IPS DF 19.7 (cell line): ENCODE data around the gene SUSD1.
A peak's percentile ranks its signal among the peaks of the same experiment; 100 is the strongest.
"Not testable (repeated sequence)": the region's sequence is repeated elsewhere in the genome, so short reads cannot be mapped to it uniquely, and the experiment has no call there.

Experiments used
- DNase-seq: peaks from one replicate; pipeline ENCODE4 v3.0.0-alpha.2; 2013; ENCODE audit warnings: low read depth, low spot score

SUSD1 gene

DNA sequence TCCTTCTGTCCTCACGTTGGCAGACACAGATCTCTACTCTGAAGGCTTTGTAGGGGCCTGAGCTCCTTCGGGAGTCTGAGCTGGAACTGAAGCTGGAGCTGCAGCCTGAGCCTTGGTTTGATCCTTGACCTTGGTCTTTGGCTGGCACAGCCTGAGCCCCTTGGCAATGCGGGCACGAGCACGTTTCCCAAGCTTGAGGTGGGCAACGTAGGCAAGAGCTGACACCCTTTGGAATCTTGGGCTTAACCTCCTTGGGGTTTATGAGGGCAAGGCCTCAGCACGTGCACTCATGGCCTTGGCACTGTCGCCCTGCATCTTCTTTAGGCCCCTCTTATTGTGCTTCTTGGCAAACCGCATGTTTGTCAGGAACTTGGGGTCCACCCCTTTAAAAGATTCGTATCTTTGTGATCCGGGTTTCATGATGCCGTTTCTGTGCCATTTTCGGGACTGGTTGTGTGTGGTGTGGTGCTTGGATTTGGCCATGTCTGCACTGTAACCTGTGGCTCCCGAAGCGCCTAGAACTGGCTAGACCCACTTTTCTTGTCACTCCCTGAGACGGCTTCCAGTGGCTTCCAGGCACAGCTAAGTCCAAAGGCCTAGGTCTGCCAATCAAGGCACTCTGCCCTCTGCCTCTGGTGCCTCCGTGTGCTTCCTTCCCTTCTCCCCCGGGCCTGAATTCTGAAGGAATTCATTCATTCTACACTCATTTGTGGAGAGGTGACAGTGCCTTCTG lies 1.4 kb downstream of the SUSD1 start:
- no peak for DNase-seq

DNA sequence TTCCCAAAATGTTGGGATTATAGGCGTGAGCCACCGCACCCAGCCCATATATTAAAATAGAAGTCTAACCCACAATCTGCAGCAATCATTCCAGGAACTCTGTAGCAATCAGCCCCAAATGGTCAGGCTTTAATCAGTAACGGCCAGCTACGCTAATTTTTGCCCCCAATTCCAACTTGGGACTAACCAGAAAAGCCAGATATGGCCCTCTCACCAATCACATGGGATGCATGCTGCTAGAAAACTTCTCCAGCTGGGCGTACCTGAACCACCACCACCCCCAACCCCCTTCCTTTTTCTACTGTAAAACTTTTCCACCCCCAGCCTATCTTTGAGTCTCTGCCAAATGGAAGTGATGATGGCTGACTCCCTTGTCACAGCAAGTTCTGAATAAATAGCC lies 4.1 kb downstream of the SUSD1 start:
- DNase-seq = no peak

DNA sequence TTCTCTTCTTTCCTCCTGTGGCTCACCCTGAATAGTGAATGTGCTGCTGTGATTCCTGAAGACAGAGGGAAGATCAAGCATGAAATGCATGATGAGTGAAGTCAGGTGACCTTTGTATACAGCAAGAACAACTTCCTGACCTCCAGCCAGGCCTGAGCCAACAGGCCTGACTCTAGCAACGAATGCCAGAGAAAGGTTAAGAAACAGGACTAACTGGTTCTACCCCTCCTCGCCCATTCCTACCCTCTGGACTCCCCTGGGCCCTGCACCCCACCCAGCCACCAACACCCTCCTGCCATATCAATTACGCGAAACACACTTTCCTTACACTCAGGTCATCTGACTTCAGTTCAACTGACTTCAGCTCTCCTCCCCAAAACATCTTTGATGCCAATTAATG lies 4.9 kb downstream of the SUSD1 start:
- DNase-seq = no peak

DNA sequence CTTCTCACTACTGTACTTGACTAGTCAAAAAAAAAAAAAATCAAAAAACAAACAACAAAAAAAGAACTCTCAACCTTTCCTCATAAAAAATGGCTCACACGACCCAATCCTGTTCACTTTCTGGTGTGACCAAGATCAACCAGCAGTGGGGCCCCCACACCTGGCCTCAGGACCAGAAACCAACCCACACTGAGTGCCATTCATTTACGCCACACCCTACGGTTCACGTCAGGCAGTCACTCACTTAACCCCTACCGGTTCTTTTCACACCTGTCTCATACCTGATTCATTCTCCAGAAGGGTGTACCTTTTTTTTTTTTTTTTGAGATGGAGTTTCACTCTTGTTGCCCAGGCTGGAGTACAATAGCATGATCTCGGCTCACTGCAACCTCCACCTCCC lies 5.7 kb downstream of the SUSD1 start:
- no peak for DNase-seq

DNA sequence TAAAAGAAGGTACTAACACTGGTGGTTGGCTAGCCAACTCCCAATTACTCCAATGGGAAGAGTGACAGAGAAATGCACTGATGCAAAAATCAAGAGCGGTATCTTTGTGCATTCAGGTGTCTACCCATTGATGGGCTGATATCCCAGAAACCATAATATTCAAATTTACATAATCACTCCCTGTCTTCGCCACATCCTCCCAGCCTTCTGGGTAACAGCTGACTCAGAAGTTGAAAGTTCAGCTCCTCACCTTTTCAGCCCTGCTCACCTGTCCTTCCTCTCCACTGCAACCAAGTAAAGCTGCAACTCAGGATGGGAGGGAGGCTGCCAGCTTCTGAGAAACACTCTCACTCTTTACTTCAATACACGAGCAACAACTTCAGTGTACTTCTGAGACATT lies 6.9 kb downstream of the SUSD1 start:
- DNase-seq = no peak

DNA sequence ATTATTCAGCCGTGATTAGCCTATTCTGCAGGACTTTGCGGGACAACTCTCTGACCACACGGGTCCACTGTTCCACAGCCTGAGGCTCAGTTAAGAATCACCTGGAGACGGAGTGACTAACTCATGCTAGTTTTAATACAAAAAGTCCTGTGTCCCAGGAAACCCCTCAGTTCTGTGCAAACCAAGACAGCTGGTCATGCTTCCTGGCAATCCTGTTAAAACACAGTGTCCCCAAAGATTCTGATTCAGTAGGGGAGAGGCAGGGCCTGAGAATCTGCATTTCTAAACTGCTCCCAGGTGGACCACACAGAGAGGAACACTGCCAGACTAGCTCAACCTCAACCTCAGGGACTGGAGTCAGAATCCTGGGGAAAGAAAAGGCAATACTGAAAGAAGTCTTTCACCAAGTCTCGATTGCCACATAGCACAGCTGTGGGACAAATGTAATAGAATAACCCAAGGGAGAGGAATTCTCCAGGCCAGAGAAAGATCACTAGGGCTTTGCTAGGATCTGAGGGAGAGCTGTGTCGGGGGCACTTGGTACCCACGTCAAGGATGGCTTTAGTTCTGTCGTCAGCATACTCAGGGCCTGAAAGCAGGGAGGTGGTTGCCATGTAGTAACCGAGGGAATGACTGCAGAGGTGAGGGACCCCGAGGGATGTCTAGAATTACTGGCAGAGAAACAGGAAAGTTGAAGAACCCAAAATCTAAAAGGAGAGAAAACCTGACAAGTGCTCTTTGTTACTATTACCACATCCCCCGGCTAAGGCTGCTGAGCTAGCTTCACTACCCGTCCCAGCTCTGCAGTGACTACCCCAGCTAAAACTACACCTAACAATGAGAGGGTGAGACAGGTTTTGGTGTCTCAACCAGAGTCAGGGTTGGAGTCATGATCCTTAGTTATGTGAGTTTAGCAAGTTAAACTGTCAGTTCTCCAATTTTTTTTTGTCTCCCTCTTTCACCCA lies 8.6 kb downstream of the SUSD1 start:
- DNase-seq = no peak

DNA sequence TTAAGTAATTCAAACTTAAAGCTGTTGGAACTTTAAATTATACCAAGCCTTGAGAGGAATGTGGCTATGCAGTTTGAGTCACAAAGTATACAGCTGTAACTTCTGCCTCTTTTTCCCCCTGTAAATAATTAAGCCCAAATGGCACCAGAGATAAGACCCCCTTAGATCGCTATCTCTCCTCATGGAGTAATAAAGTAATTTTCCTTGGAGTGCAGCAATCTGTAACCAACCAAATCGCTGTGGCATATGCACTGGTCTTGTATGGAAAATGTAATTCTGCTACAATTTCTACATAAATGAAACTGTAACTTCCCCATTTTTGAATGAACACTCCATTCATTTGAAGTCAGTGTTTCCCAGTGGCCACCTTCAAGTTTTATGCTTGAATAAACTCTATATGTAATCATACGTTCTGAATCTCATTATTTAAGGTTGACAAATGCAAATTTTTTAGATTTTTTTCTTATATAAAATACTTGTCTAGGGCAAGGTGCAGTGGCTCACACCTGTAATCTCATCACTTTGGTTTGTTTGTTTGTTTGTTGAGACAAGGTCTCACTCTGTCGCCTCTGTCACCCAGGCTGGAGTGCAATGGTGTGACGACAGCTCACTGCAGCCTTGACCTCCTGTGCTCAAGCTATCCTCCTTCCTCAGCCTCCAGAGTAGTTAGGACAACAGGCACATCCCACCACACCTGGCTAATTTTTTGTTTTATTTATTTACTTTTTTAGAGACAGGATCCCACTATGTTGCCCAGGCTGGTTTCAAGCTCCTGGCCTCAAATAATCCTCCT lies 12.3 kb downstream of the SUSD1 start:
- no peak for DNase-seq

DNA sequence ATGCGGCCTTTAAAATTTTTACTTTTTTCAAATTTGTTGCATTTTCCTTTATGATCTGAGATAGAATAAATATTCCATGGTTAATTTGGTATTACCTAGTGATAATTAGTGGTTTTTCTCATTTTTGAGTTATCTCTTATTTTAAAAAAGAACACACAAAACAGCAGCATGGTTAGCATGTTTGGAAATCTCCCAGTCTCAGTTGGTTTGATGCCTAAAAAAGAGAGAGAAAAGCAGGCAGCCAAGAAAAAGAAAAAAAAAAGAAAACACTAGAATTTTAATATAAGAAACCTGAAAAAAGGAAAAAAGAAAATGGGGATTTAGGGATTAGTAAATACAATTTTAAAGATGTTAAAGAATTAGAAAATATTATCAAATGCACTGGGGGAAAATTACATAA lies 15.3 kb downstream of the SUSD1 start:
- no peak for DNase-seq

DNA sequence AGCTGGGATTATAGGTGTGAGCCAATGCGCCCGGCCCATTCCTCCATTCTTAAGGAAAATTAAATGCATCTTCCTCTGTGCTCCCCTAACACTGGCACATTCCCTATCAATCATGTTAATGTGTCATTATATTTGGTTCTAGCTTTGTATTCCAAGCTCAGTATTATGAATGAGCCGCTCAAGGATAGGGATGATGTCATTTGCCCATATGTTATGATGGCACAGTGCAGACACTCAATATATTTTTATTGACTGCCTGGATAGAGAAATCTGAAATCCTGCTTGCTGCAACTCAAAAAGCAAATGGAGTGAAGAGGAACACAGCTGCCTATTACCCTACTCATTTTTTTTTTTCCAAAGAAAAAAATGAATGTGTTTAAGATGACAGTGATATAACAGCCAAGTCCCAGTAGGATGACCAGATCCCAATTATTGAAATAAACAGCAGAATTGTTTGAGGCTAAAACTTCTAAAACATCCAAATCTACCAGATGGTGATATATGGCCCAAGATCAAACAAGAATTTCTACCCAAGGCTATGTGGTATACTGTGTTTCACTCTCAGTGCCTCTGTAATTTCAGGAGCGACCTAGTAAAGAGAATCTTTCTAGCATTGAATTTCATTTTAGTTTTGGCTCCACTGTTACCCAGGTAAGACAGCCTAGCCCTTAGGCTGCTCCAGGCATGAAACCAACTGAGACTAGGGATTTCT lies 16.3 kb downstream of the SUSD1 start:
- DNase-seq = no peak

DNA sequence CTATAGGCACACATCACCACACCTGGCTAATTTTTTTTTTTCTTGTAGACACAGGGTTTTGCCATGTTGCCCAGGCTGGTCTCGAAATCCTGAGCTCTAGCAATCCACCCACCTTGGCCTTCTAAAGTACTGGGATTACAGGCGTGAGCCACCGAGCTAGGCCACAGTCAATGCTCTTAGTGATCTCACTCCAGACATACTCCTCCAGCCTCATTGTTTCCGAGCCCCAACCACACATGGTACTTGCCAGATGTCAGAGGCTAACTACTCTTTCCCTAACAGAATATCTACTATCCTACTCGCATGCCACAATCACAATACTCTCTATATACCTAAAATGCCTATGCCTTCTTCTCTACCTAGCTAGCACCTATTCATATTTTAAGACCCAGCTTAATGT lies 17.1 kb downstream of the SUSD1 start:
- no peak for DNase-seq

DNA sequence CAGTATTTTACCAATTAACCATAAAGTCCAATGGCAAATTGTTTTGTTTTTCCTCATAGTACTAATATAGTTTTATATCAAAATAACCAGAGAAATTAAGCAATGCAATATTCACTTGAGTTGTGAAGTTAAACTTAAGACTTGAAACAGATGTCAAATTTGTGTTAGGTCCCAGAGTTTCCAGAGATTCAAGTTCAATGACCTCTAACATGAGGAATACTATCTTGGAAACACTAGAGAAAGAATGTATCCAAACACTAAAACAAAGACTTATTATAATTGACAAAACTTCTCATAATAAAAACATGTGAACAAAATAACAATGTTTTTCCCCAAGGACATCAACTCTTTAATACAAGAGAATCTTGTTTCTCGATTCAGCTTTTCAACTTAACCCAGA lies 18.0 kb downstream of the SUSD1 start:
- DNase-seq = no peak

DNA sequence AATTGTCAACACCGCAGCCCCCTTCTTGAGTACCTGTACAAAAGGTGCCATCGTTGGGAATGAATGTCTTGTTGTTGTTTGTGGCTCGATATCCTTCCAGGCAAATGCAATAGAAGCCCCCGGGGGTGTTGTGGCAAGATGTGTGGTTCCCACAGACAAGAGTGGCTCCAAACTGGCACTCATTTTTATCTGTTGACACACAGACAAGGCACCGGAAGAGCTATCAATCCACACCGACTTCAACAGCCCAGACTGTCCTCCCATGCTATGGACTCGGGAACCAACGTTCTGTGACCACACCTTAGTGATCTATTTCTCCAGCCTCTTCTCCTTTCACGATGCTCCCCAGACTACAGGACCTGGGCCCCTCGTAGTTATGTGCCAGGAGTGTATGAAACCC lies 25.9 kb downstream of the SUSD1 start:
- DNase-seq = no peak

DNA sequence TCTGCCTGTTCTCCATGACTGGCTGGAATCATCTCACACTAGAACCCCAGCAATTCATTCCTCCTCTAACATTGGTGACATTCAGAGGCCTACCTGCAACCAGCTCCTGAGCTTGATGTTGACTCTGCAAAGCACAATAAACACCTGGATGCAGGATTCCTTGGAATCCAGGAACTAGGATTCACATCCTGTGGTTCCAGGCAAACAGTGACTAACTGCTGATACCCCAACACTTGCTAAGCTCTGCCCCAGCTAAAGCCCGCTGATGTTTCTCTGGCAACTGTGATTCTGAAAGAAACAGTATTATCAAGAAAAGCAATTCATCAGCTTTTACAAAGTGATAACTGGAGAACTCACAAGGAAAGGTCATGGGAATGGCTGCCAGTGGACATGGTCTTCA lies 29.2 kb downstream of the SUSD1 start:
- DNase-seq = peak; percentile 40

DNA sequence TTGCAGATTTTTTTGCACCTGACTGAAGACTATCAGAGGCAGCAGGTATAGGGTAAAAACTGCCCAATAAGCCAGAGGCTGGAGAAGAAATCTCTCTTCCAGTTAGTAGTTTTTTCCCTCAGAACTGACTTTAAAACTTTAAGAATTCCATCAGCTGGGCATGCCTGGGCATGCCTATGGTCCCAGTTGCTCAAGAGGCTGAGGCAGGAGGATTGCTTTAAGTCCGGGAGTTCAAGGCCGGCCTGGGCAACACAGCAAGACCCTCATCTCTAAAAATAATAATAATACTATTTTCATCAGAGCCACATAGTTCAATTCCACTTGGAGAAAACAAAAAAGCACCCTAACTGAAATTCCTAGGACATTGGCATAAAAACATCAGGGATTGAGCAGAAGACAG lies 30.3 kb downstream of the SUSD1 start:
- no peak for DNase-seq

DNA sequence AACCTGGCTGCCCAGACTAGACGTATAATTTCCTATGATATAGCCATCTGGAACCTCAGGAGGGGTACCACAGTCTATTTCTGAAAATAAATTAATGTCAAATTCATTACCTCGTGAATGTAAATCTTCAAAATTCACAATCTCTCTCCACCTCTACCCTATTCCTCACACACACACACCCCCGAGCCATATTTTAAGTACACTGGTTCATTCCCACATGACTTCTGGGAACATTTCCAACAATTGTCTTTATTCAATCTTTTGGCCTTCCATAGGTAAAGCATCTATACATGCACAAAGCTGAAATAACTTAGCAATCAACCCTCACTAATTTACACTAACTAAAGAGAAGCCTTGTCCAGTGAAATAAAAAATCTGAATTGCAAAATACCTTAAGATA lies 32.7 kb downstream of the SUSD1 start:
- no peak for DNase-seq

DNA sequence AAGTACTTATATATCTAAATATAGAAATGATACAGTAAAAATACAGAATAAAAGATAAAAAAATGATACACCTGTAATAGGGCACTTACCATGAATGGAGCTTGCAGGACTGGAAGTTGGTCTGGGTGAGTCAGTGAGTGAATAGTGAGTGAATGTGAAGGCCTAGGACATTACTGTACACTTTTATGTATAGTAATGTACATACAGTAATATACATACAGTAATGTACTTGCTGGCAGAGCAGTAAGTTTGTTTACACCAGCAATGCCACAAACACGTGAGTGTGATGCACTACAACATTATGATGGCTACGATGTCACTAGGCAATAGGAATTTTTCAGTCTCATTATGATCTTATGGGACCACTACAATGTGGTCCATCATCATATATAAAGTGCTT lies 34.2 kb downstream of the SUSD1 start:
- DNase-seq = no peak

DNA sequence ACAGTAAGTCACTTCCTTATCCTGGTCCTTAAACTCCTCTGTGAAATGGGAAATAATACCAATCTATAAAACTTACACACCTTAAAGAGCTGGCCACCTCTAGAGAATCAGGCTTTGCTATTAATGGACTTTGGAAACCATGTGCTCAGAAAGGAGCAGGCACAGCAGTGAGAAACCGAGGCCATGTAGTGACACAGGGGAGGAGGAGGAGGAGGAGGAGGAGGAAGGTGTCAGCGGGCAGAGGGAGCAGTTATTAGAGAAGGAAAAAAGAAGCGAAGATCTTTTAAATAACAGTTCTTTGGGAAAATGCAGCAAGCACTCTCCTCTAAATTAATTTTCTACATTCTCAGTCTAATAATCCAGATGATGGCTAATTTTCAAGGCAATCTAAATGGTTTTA lies 38.0 kb downstream of the SUSD1 start:
- DNase-seq = no peak

DNA sequence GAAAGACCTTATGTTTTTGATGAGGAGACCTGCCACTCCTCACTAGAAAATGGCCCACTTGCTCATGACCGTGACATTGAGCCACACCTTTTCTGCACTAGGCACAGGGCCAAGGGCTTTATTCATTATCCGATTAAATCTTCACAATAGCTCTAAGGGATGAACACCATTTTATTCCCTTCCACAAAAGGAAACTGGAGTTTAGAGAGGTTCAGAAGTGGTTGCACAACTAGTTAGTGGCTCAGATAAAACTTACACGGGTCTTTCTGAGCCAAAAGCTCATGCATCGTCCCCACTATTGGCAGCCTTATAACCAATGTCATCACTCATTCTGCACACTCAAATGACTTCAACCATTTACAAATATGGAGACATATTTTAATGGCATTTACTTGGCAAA lies 39.4 kb downstream of the SUSD1 start:
- no peak for DNase-seq

DNA sequence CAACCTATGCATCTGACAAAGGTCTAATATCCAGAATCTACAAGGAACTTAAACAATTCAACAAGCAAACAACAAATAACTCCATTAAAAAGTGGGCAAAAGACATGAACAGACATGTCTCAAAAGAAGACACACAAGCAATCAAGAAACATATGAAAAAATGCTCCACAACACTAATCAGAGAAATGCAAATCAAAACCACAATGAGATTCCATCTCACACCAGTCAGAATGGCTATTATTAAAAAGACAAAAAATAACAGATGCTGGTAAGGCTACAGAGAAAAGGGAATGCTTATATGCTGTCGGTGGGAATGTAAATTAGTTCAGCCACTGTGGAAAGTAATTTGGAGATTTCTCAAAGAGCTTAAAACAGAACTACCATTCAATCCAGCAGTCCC lies 41.3 kb downstream of the SUSD1 start:
- DNase-seq = not testable (repeated sequence)

DNA sequence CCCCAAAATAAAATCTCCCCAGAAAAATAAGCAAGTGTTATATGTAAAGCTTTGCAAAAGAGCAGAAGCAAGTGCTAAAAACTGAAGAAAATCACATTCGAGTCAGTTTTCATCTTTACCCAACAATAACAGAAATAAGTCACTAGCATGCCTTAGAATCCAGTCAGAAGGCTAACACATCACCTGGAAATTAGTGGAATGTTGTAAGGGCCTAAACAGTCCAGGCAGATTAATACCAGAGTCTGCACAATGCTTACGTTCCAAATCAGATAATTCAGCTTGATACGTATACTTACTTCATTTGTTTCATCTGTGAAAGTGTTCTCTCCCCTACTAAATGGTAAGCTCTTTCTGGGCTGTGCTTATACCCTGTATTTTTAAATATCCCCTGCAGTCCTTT lies 42.7 kb downstream of the SUSD1 start:
- DNase-seq = no peak

DNA sequence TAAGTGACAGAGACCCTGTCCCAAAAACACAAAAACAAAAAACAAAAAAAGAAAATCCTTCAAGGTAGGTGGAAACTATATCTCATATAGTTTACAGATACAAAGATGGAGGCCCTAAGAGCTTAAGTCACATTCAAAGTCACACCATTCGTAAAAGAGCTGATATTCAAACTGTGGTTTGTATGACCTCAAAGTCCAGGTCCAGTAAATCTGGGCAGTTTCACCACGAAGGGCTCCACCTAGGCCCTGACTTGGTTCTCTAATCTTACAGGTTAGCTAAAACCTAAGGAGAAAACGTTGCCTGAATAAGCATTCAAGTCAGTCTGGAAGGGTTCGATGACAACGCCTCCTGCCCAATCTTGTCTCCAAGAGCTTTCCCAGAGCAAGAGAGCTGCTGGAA lies 44.1 kb downstream of the SUSD1 start:
- DNase-seq = no peak

DNA sequence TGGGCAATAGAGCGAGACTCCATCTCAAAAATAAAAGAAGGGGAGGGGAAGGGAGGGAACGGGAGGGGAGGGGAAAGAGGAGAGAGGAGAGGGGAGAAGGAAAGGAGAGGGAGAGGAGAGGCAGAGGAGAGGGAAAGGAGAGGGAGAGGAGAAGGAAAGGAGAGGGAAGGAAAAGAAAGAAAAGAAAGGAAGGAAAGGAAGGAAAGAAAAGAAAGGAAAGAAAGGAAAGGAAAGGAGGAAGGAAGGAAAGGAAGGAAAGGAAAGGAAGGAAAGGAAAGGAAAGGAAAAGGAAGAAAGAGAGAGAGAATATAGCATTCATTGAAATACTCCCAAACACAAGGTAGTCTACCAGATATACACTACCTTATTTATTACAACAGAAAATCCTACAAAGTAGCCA lies 44.8 kb downstream of the SUSD1 start:
- no peak for DNase-seq
